ENCODE data around the gene XAB2.

GRCh38 chr19:7631577-7631976 is 2.2 kb upstream of the XAB2 start:
- TF ChIP-seq, protein P1, sequence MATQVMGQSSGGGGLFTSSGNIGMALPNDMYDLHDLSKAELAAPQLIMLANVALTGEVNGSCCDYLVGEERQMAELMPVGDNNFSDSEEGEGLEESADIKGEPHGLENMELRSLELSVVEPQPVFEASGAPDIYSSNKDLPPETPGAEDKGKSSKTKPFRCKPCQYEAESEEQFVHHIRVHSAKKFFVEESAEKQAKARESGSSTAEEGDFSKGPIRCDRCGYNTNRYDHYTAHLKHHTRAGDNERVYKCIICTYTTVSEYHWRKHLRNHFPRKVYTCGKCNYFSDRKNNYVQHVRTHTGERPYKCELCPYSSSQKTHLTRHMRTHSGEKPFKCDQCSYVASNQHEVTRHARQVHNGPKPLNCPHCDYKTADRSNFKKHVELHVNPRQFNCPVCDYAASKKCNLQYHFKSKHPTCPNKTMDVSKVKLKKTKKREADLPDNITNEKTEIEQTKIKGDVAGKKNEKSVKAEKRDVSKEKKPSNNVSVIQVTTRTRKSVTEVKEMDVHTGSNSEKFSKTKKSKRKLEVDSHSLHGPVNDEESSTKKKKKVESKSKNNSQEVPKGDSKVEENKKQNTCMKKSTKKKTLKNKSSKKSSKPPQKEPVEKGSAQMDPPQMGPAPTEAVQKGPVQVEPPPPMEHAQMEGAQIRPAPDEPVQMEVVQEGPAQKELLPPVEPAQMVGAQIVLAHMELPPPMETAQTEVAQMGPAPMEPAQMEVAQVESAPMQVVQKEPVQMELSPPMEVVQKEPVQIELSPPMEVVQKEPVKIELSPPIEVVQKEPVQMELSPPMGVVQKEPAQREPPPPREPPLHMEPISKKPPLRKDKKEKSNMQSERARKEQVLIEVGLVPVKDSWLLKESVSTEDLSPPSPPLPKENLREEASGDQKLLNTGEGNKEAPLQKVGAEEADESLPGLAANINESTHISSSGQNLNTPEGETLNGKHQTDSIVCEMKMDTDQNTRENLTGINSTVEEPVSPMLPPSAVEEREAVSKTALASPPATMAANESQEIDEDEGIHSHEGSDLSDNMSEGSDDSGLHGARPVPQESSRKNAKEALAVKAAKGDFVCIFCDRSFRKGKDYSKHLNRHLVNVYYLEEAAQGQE (IDR thresholded peaks at IDR 0.05; ENCODE audit: borderline replicate concordance): no peak
- TF ChIP-seq, protein P2, sequence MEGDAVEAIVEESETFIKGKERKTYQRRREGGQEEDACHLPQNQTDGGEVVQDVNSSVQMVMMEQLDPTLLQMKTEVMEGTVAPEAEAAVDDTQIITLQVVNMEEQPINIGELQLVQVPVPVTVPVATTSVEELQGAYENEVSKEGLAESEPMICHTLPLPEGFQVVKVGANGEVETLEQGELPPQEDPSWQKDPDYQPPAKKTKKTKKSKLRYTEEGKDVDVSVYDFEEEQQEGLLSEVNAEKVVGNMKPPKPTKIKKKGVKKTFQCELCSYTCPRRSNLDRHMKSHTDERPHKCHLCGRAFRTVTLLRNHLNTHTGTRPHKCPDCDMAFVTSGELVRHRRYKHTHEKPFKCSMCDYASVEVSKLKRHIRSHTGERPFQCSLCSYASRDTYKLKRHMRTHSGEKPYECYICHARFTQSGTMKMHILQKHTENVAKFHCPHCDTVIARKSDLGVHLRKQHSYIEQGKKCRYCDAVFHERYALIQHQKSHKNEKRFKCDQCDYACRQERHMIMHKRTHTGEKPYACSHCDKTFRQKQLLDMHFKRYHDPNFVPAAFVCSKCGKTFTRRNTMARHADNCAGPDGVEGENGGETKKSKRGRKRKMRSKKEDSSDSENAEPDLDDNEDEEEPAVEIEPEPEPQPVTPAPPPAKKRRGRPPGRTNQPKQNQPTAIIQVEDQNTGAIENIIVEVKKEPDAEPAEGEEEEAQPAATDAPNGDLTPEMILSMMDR (IDR thresholded peaks at IDR 0.05; ENCODE audit: poor library complexity, severe bottlenecking): no peak
- no peak for TF ChIP-seq EZH2 (IDR thresholded peaks at IDR 0.05; ENCODE audit: borderline replicate concordance, insufficient read depth, low read length, poor library complexity, severe bottlenecking)
- TF ChIP-seq EP300 (conservative IDR thresholded peaks at IDR 0.05; ENCODE audit: poor library complexity, severe bottlenecking): no peak
- TF ChIP-seq SMC3 (conservative IDR thresholded peaks at IDR 0.05; ENCODE audit: poor library complexity): no peak
- TF ChIP-seq POLR2AphosphoS5 (IDR thresholded peaks at IDR 0.05): no peak

Measured in neural cell (in vitro differentiated cells).